Vagina (tissue), 2 donors: Measurements from ENCODE around the gene TMEM74B. TPM values are rescaled to one million over a fixed set of nuclear protein-coding genes. Genes with fewer than 3 reads are reported as not detected.

Experiments
- DNase-seq, 2 donors: peaks; one replicate each; pipeline ENCODE4 v3.0.0-alpha.2; 2017; ENCODE audit errors: extremely low spot score in 2 of 2
- H3K27ac ChIP-seq: fragments of 200-600 bp; sonication (generic); one replicate; pipeline ENCODE4 v1.5.1; 2019
- H3K27me3 ChIP-seq: fragments of 200-600 bp; sonication (generic); one replicate; pipeline ENCODE4 v1.5.1; 2019
- H3K36me3 ChIP-seq, 2 donors: fragments of 200-600 bp; sonication (generic); one replicate each; pipeline ENCODE4 v1.5.1; 2017 to 2019
- H3K4me1 ChIP-seq: fragments of 200-600 bp; sonication (generic); one replicate; pipeline ENCODE4 v1.5.1; 2019
- H3K4me3 ChIP-seq, 2 donors: fragments of 200-600 bp; sonication (generic); 1 replicate in 1 of 2; 2 replicates in 1 of 2; pipeline ENCODE4 v1.5.1; 2016 to 2019
- H3K9me3 ChIP-seq: fragments of 200-600 bp; sonication (generic); one replicate; pipeline ENCODE4 v1.5.1; 2019
- POLR2A ChIP-seq, 2 donors: fragments of 450-650 bp; IDR thresholded peaks; one replicate each; pipeline ENCODE4 v1.6.1; 2017; ENCODE audit warnings: antibody characterized with exemption in 2 of 2, mild to moderate bottlenecking in 2 of 2, moderate library complexity in 2 of 2
- POLR2AphosphoS5 ChIP-seq, 2 donors: sonication (generic); formaldehyde crosslinking; IDR thresholded peaks; one replicate each; pipeline ENCODE4 v1.9.0; 2017; ENCODE audit warnings: antibody characterized with exemption in 2 of 2, mild to moderate bottlenecking in 2 of 2, low read depth in 1 of 2; ENCODE audit not compliant: insufficient read depth in 1 of 2
- intact Hi-C: fragments of 100-400 bp; cut with DNase I; formaldehyde crosslinking; loops from one replicate; pipeline ENCODE4 v1.15.1; 2023
- total RNA-seq: library from RNA; depleted of rRNA; stranded (reverse); fragments of >200 nt; gene quantifications from one replicate; pipeline ENCODE4 v1.2.3, GENCODE V29; 2016
- TF ChIP-seq, protein P1 (sequence below), 3 experiments: fragments of 450-650 bp in 2 of 3; fragments of 200-600 bp in 1 of 3; sonication (generic) in 1 of 3; IDR thresholded peaks; one replicate each; pipeline ENCODE4 v1.5.1; 2017 to 2019; ENCODE audit warnings: antibody characterized with exemption in 3 of 3, mild to moderate bottlenecking in 2 of 3, moderate library complexity in 2 of 3

Gene TMEM74B
- total RNA-seq, 1 donor from 2014 or later, result 4.2 TPM

GRCh38 chr20:1202762-1203504 lies 18.2 kb upstream of the TMEM74B start, which contains the start of gene C20orf202:
C20orf202 (plus strand) TSS chr20:1203454; CDS start chr20:1203586, 132 bp downstream.
- Histone ChIP-seq H3K9me3 (no peaks in the 10 kb centered on the region), H3K27me3 (no peaks in the 10 kb centered on the region), H3K4me3 (no peak within 1 kb of the TSS), H3K4me1 (no peaks in the 10 kb centered on the region), H3K27ac (no peak within 1 kb of the TSS), H3K36me3 (no peaks in the 10 kb centered on the region)
- TF ChIP-seq, protein P1, sequence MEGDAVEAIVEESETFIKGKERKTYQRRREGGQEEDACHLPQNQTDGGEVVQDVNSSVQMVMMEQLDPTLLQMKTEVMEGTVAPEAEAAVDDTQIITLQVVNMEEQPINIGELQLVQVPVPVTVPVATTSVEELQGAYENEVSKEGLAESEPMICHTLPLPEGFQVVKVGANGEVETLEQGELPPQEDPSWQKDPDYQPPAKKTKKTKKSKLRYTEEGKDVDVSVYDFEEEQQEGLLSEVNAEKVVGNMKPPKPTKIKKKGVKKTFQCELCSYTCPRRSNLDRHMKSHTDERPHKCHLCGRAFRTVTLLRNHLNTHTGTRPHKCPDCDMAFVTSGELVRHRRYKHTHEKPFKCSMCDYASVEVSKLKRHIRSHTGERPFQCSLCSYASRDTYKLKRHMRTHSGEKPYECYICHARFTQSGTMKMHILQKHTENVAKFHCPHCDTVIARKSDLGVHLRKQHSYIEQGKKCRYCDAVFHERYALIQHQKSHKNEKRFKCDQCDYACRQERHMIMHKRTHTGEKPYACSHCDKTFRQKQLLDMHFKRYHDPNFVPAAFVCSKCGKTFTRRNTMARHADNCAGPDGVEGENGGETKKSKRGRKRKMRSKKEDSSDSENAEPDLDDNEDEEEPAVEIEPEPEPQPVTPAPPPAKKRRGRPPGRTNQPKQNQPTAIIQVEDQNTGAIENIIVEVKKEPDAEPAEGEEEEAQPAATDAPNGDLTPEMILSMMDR (IDR thresholded peaks at IDR 0.05), result no peak
- no peak for TF ChIP-seq POLR2AphosphoS5 (IDR thresholded peaks at IDR 0.05; ENCODE audit: insufficient read depth in 1 of 2, low read depth in 1 of 2)
- no peak for TF ChIP-seq POLR2A (IDR thresholded peaks at IDR 0.05)
- DNase-seq, result no peak
- intact Hi-C loops, result loop anchor here (10.0 kb wide), 1 partner anchor 388 kb away; no protein-coding TSS in a partner anchor

- H3K36me3 ChIP-seq, result no peaks in the 10 kb centered on the region
- no peaks in the 10 kb centered on the region for H3K9me3 ChIP-seq
- TF ChIP-seq, protein P1 (IDR thresholded peaks at IDR 0.05), result no peak
- no peak for TF ChIP-seq POLR2A (IDR thresholded peaks at IDR 0.05)
- no peak for TF ChIP-seq POLR2AphosphoS5 (IDR thresholded peaks at IDR 0.05; ENCODE audit: insufficient read depth in 1 of 2, low read depth in 1 of 2)
- intact Hi-C loops, result loop anchor here (10.0 kb wide), 1 partner anchor 385 kb away; no protein-coding TSS in a partner anchor
- DNase-seq, result no peak
- H3K4me3 ChIP-seq, result no peak overlapping the region
- no peaks in the 10 kb centered on the region for H3K4me1 ChIP-seq
- H3K27me3 ChIP-seq, result no peaks in the 10 kb centered on the region
- no peak overlapping the region for H3K27ac ChIP-seq
Measured at GRCh38 chr20:1199964-1200363, 15.2 kb upstream of the TMEM74B start.

- no peak overlapping the region for H3K4me3 ChIP-seq
- no peaks in the 10 kb centered on the region for H3K9me3 ChIP-seq
- no peak for DNase-seq
- H3K36me3 ChIP-seq, result no peaks in the 10 kb centered on the region
- no peaks in the 10 kb centered on the region for H3K4me1 ChIP-seq
- H3K27me3 ChIP-seq, result no peaks in the 10 kb centered on the region
- intact Hi-C loops, result no loop called here
- no peak overlapping the region for H3K27ac ChIP-seq
- TF ChIP-seq POLR2A (IDR thresholded peaks at IDR 0.05) (no peak), POLR2AphosphoS5 (IDR thresholded peaks at IDR 0.05; ENCODE audit: insufficient read depth in 1 of 2, low read depth in 1 of 2) (no peak)
- TF ChIP-seq, protein P1 (IDR thresholded peaks at IDR 0.05), result no peak
Measured at GRCh38 chr20:1199212-1199873, 14.6 kb upstream of the TMEM74B start.

GRCh38 chr20:1198751-1199150 lies 14.0 kb upstream of the TMEM74B start:
- H3K27me3 ChIP-seq, result no peaks in the 10 kb centered on the region
- TF ChIP-seq POLR2AphosphoS5 (IDR thresholded peaks at IDR 0.05; ENCODE audit: insufficient read depth in 1 of 2, low read depth in 1 of 2), result no peak
- TF ChIP-seq, protein P1 (IDR thresholded peaks at IDR 0.05), result no peak
- TF ChIP-seq POLR2A (IDR thresholded peaks at IDR 0.05), result no peak

More at GRCh38 chr20:1198751-1199150, 14.0 kb upstream of the TMEM74B start:
- H3K27ac ChIP-seq, result no peak overlapping the region
- H3K36me3 ChIP-seq, result no peaks in the 10 kb centered on the region
- H3K4me1 ChIP-seq, result no peaks in the 10 kb centered on the region
- intact Hi-C loops, result no loop called here
- H3K9me3 ChIP-seq, result no peaks in the 10 kb centered on the region
- DNase-seq, result no peak
- H3K4me3 ChIP-seq, result no peak overlapping the region
